ENCODE data around the gene CHMP4A. TPM values are rescaled to one million over a fixed set of nuclear protein-coding genes. Genes with fewer than 3 reads are reported as not detected.

CHMP4A gene
- total RNA-seq, 1 donor from 2014 or later = 32.4 TPM

DNA sequence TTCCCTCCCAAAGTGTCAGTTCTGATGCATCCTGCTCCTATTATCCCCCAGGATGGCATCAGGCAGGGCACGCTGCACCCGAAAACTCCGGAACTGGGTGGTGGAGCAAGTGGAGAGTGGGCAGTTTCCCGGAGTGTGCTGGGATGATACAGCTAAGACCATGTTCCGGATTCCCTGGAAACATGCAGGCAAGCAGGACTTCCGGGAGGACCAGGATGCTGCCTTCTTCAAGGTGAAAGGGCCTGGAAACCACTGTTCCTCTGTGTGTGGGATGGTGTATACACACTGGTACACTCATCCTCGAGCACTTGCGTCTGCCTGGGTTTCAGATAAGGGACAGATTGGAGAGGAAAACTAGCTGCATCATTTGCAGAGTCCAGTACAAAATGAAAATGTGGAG lies 51.2 kb downstream of the CHMP4A start:
- Mint-ChIP-seq H3K9me3 (ENCODE audit: unreplicated experiment) (peaks cover 2% of the 10 kb centered on the region), H3K36me3 (ENCODE audit: unreplicated experiment) (peaks cover 4% of the 10 kb centered on the region), H3K4me1 (ENCODE audit: low read depth, unreplicated experiment) (peaks cover 7% of the 10 kb centered on the region), H3K4me3 (ENCODE audit: unreplicated experiment) (peak overlapping the region; percentile 85), H3K27me3 (ENCODE audit: unreplicated experiment) (peaks cover 2% of the 10 kb centered on the region), H3K27ac (ENCODE audit: unreplicated experiment) (peak overlapping the region; percentile 64)
- DNase-seq = no peak
- TF ChIP-seq, protein P1, sequence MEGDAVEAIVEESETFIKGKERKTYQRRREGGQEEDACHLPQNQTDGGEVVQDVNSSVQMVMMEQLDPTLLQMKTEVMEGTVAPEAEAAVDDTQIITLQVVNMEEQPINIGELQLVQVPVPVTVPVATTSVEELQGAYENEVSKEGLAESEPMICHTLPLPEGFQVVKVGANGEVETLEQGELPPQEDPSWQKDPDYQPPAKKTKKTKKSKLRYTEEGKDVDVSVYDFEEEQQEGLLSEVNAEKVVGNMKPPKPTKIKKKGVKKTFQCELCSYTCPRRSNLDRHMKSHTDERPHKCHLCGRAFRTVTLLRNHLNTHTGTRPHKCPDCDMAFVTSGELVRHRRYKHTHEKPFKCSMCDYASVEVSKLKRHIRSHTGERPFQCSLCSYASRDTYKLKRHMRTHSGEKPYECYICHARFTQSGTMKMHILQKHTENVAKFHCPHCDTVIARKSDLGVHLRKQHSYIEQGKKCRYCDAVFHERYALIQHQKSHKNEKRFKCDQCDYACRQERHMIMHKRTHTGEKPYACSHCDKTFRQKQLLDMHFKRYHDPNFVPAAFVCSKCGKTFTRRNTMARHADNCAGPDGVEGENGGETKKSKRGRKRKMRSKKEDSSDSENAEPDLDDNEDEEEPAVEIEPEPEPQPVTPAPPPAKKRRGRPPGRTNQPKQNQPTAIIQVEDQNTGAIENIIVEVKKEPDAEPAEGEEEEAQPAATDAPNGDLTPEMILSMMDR (IDR thresholded peaks at IDR 0.05; ENCODE audit: partially characterized antibody, unreplicated experiment) = no peak

DNA sequence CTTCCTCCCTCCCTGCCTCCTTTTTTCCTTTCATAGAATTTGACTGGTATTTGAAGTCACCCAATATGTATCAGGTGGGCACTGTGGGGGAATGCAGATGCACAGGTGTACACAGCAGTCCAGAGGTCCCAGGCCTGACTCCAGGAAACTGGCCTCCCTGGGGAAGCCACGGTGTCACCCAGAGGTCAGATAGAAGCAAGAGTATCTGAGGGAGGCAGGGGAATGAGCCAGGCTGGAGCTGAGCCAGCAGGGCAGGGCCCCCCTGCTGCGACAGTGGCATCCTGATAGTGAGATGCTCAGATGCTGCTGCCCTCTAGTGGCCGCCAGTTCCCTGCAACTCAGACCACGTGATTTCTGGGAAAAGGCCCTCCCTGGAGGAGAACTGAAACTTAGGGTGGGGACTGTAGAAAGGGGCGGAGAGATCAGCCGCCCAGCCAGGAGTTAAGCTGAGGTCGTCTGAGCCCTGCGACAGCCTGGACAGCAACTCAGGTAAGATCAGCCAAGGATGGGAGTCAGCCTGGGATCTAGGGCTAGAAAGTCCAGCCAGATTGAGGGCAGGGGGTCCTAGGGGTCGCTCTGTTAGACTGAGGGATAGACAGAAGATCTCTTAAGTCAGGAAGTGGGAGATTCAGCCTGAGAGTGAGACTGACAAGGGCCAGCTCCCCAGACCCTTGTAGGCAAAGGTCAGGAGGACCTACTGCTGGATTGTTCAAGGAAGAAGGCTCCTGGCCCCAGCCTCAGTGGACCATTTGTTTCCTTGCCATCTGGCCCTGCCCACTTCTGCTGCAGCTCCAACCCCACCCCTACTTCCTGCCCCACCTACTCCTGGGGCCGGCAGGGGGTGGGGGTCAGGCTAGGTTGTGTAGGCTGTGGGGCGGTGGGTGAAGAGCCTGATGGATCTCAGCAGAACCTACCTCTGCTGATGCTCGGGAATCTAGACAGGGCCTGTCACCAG lies 52.2 kb downstream of the CHMP4A start, which contains the start of gene IRF9:
Gene IRF9, plus strand, starts transcription at position 416 of the 955 bp plus-strand sequence. CDS start 880 bp downstream, outside the sequence.
- H3K27me3 Mint-ChIP-seq (ENCODE audit: unreplicated experiment) = peaks cover 2% of the 10 kb centered on the region
- peak within 1 kb of the TSS; percentile 85 for H3K4me3 Mint-ChIP-seq (ENCODE audit: unreplicated experiment)
- peaks cover 4% of the 10 kb centered on the region for H3K9me3 Mint-ChIP-seq (ENCODE audit: unreplicated experiment)
- TF ChIP-seq, protein P1 (IDR thresholded peaks at IDR 0.05; ENCODE audit: partially characterized antibody, unreplicated experiment) = peak; percentile 92
- peak within 1 kb of the TSS; percentile 64 for H3K27ac Mint-ChIP-seq (ENCODE audit: unreplicated experiment)
- peak; percentile 98 for DNase-seq
- H3K4me1 Mint-ChIP-seq (ENCODE audit: low read depth, unreplicated experiment) = peaks cover 7% of the 10 kb centered on the region
- peaks cover 8% of the 10 kb centered on the region for H3K36me3 Mint-ChIP-seq (ENCODE audit: unreplicated experiment)

DNA sequence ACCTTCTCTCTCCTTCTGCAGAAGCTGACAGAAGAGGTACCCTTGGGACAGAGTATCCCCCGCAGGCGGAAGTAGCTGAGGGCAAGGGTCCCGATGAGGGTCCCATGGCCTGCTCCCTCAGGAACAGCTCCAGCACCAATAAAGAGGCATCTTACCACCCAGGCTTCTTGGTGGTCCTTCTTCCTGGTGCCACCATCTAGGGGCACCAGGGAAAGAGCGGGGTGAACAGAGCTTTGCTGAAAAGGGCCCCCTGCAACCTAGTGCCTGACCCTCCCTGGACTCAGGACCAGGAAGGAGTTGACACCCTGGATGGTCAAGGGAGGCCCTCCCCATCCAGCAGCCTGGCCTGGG lies 52.8 kb downstream of the CHMP4A start:
- DNase-seq = no peak
- Mint-ChIP-seq H3K4me3 (ENCODE audit: unreplicated experiment) (no peak overlapping the region), H3K27me3 (ENCODE audit: unreplicated experiment) (peaks cover 5% of the 10 kb centered on the region), H3K9me3 (ENCODE audit: unreplicated experiment) (peaks cover 4% of the 10 kb centered on the region), H3K27ac (ENCODE audit: unreplicated experiment) (peak overlapping the region; percentile 12), H3K36me3 (ENCODE audit: unreplicated experiment) (peaks cover 5% of the 10 kb centered on the region), H3K4me1 (ENCODE audit: low read depth, unreplicated experiment) (peaks cover 7% of the 10 kb centered on the region)
- TF ChIP-seq, protein P1 (IDR thresholded peaks at IDR 0.05; ENCODE audit: partially characterized antibody, unreplicated experiment) = no peak

DNA sequence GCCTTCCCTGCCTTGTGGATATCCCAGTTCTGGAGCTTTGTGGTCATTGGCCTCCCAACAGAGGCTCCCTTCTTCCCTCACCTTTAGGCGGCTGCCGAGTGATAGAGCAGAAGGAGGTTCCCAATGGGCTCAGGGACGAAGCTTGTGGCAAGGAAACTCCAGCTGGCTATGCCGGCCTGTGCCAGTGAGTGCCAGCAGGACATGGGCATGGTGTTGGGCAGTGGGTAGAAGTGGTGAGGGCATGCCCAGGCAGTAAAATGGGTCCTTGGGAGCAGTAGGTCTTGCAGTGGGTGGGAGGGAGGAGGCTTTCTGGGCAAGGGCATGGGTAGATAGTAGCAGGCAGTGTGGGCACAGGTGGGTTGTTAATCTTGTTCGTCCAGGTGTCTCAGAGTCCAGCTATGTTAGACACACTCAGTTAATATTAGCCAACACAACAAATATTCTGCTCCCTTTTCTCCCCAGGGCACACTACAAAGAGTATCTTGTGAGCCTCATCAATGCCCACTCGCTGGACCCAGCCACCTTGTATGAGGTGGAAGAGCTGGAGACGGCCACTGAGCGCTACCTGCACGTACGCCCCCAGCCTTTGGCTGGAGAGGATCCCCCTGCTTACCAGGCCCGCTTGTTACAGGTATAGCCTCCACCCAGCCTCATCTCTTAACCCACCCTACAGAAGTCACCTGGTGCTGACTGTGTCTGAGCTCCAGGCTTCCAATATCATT lies 53.4 kb downstream of the CHMP4A start:
- DNase-seq = no peak
- Mint-ChIP-seq H3K9me3 (ENCODE audit: unreplicated experiment) (peaks cover 4% of the 10 kb centered on the region), H3K27ac (ENCODE audit: unreplicated experiment) (no peak overlapping the region), H3K27me3 (ENCODE audit: unreplicated experiment) (peaks cover 5% of the 10 kb centered on the region), H3K36me3 (ENCODE audit: unreplicated experiment) (peaks cover 5% of the 10 kb centered on the region), H3K4me1 (ENCODE audit: low read depth, unreplicated experiment) (peaks cover 7% of the 10 kb centered on the region), H3K4me3 (ENCODE audit: unreplicated experiment) (no peak overlapping the region)
- TF ChIP-seq, protein P1 (IDR thresholded peaks at IDR 0.05; ENCODE audit: partially characterized antibody, unreplicated experiment) = no peak

Other genes starting within 250 kb of the CHMP4A start
- gene DHRS4L2, start 224.6 kb downstream of the CHMP4A start, total RNA-seq (ENCODE audit: unreplicated experiment) = 10.4 TPM
- gene CARMIL3, start 161.5 kb downstream of the CHMP4A start, total RNA-seq (ENCODE audit: unreplicated experiment) = 108 TPM
- 0.44 TPM for gene CPNE6, start 141.9 kb downstream of the CHMP4A start, total RNA-seq (ENCODE audit: unreplicated experiment)
- gene PCK2, start 119.2 kb downstream of the CHMP4A start, total RNA-seq (ENCODE audit: unreplicated experiment) = 99.9 TPM
- gene DCAF11, start 98.7 kb downstream of the CHMP4A start, total RNA-seq (ENCODE audit: unreplicated experiment) = 54.1 TPM
- 3.7 TPM for gene NRL, start 98.5 kb downstream of the CHMP4A start, total RNA-seq (ENCODE audit: unreplicated experiment)
- gene FITM1, start 82.8 kb downstream of the CHMP4A start, total RNA-seq (ENCODE audit: unreplicated experiment) = 0.66 TPM
- 35.7 TPM for gene PSME1, start 77.3 kb downstream of the CHMP4A start, total RNA-seq (ENCODE audit: unreplicated experiment)
- gene EMC9, start 71.9 kb downstream of the CHMP4A start, total RNA-seq (ENCODE audit: unreplicated experiment) = 18.1 TPM
- 58.9 TPM for gene PSME2, start 66.9 kb downstream of the CHMP4A start, total RNA-seq (ENCODE audit: unreplicated experiment)
- 88.2 TPM for gene RNF31, start 66.0 kb downstream of the CHMP4A start, total RNA-seq (ENCODE audit: unreplicated experiment)
- 31.0 TPM for gene IRF9, start 52.2 kb downstream of the CHMP4A start, total RNA-seq (ENCODE audit: unreplicated experiment)
- 136 TPM for gene REC8, start 41.4 kb downstream of the CHMP4A start, total RNA-seq (ENCODE audit: unreplicated experiment)
- gene IPO4, start 24.7 kb downstream of the CHMP4A start, total RNA-seq (ENCODE audit: unreplicated experiment) = 25.5 TPM
- 35.0 TPM for gene TM9SF1, start 18.0 kb downstream of the CHMP4A start, total RNA-seq (ENCODE audit: unreplicated experiment)
- not detected for gene TSSK4, start 7.8 kb downstream of the CHMP4A start, total RNA-seq (ENCODE audit: unreplicated experiment)
- 25.5 TPM for gene MDP1, start 2.6 kb upstream of the CHMP4A start, total RNA-seq (ENCODE audit: unreplicated experiment)
- 169 TPM for gene NEDD8, start 18.9 kb upstream of the CHMP4A start, total RNA-seq (ENCODE audit: unreplicated experiment)
- gene GMPR2, start 19.4 kb upstream of the CHMP4A start, total RNA-seq (ENCODE audit: unreplicated experiment) = 55.8 TPM
- 67.0 TPM for gene TINF2, start 29.1 kb upstream of the CHMP4A start, total RNA-seq (ENCODE audit: unreplicated experiment)
- 4.2 TPM for gene TGM1, start 49.7 kb upstream of the CHMP4A start, total RNA-seq (ENCODE audit: unreplicated experiment)
- gene RABGGTA, start 58.1 kb upstream of the CHMP4A start, total RNA-seq (ENCODE audit: unreplicated experiment) = 30.3 TPM
- gene DHRS1, start 86.3 kb upstream of the CHMP4A start, total RNA-seq (ENCODE audit: unreplicated experiment) = 25.1 TPM
- gene NOP9, start 86.4 kb upstream of the CHMP4A start, total RNA-seq (ENCODE audit: unreplicated experiment) = 29.2 TPM
- gene CIDEB, start 94.5 kb upstream of the CHMP4A start, total RNA-seq (ENCODE audit: unreplicated experiment) = 1.8 TPM
- 8.9 TPM for gene LTB4R2, start 96.7 kb upstream of the CHMP4A start, total RNA-seq (ENCODE audit: unreplicated experiment)
- gene LTB4R, start 98.0 kb upstream of the CHMP4A start, total RNA-seq (ENCODE audit: unreplicated experiment) = 7.1 TPM
- gene ADCY4, start 121.6 kb upstream of the CHMP4A start, total RNA-seq (ENCODE audit: unreplicated experiment) = not detected
- gene RIPK3, start 126.5 kb upstream of the CHMP4A start, total RNA-seq (ENCODE audit: unreplicated experiment) = not detected
- gene NFATC4, start 154.7 kb upstream of the CHMP4A start, total RNA-seq (ENCODE audit: unreplicated experiment) = 11.4 TPM
- 33.5 TPM for gene NYNRIN, start 185.5 kb upstream of the CHMP4A start, total RNA-seq (ENCODE audit: unreplicated experiment)
- gene CBLN3, start 216.2 kb upstream of the CHMP4A start, total RNA-seq (ENCODE audit: unreplicated experiment) = 0.51 TPM
- gene KHNYN, start 216.5 kb upstream of the CHMP4A start, total RNA-seq (ENCODE audit: unreplicated experiment) = 28.9 TPM
- 70.4 TPM for gene SDR39U1, start 229.3 kb upstream of the CHMP4A start, total RNA-seq (ENCODE audit: unreplicated experiment)

Measured in glutamatergic neuron (in vitro differentiated cells).